Tibial nerve (tissue), 4 donors: ENCODE data around the gene FAM78A.

ENCODE experiments used
- EP300 ChIP-seq, 2 donors: sonication (generic); formaldehyde crosslinking; IDR thresholded peaks; one replicate each; pipeline ENCODE4 v1.6.1; 2017; ENCODE audit warnings: antibody characterized with exemption in 2 of 2, mild to moderate bottlenecking in 1 of 2
- POLR2A ChIP-seq, 2 donors: fragments of 450-650 bp; IDR thresholded peaks; one replicate each; pipeline ENCODE4 v1.6.1; 2017; ENCODE audit warnings: antibody characterized with exemption in 2 of 2, mild to moderate bottlenecking in 2 of 2, moderate library complexity in 2 of 2
- TF ChIP-seq, protein P1 (sequence below), 5 experiments: fragments of 200-600 bp in 3 of 5; fragments of 450-650 bp in 2 of 5; sonication (generic) in 3 of 5; IDR thresholded peaks; one replicate each; pipeline ENCODE4 v1.5.1; 2016 to 2019; ENCODE audit warnings: antibody characterized with exemption in 5 of 5, mild to moderate bottlenecking in 3 of 5, moderate library complexity in 2 of 5

DNA sequence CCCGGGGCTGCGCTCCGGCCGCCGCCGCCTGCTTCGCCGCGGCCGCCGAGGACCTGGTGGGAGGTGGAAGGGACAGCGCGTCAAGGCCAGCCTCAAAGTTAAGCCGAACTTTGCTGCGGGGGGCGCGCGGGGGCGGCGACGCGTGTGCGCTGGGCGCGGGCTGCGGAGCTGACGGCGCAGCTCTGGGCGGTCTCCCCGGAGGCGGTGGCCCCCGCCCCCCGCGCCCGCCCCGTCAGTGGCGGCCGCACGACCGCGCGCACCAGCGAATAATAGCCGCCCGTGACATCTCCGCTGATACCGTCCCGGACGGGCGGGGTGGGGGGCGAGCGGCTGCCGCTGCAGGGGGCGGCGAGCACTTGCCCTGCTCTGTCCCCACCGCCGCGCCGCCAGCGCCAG lies 579 bp upstream of the FAM78A start:
- TF ChIP-seq POLR2A (IDR thresholded peaks at IDR 0.05) (no peak), EP300 (IDR thresholded peaks at IDR 0.05) (no peak)
- TF ChIP-seq, protein P1, sequence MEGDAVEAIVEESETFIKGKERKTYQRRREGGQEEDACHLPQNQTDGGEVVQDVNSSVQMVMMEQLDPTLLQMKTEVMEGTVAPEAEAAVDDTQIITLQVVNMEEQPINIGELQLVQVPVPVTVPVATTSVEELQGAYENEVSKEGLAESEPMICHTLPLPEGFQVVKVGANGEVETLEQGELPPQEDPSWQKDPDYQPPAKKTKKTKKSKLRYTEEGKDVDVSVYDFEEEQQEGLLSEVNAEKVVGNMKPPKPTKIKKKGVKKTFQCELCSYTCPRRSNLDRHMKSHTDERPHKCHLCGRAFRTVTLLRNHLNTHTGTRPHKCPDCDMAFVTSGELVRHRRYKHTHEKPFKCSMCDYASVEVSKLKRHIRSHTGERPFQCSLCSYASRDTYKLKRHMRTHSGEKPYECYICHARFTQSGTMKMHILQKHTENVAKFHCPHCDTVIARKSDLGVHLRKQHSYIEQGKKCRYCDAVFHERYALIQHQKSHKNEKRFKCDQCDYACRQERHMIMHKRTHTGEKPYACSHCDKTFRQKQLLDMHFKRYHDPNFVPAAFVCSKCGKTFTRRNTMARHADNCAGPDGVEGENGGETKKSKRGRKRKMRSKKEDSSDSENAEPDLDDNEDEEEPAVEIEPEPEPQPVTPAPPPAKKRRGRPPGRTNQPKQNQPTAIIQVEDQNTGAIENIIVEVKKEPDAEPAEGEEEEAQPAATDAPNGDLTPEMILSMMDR (IDR thresholded peaks at IDR 0.05) = no peak
